SU-DHL-6 (cell line): ENCODE data around the gene HOXB1.

ENCODE experiments used
- CTCF ChIP-seq: fragments of 200-600 bp; sonication (generic); IDR thresholded peaks from one replicate; pipeline ENCODE4 v1.5.1; 2017; ENCODE audit warnings: antibody characterized with exemption, mild to moderate bottlenecking, low read length, moderate library complexity; ENCODE audit not compliant: insufficient read depth, poor library complexity, severe bottlenecking
- EZH2phosphoT487 ChIP-seq: fragments of 200-600 bp; sonication (generic), shearing (Covaris generic); conservative IDR thresholded peaks from 2 replicates; pipeline ENCODE4 v1.6.1; 2018; ENCODE audit warnings: mild to moderate bottlenecking, antibody characterized with exemption, low read length, moderate library complexity, mixed read lengths

GRCh38 chr17:48530208-48530886 is 464 bp downstream of the HOXB1 start:
- TF ChIP-seq CTCF (no peak), EZH2phosphoT487 (no peak)
